ENCODE data around the gene ZFP69. TPM values are rescaled to one million over a fixed set of nuclear protein-coding genes. Genes with fewer than 3 reads are reported as not detected.

The ZFP69 gene
- total RNA-seq, 4 donors from 2014 or later = 1.7 to 3.4 (median 2.5) TPM

GRCh38 chr1:40477678-40478053 is 576 bp downstream of the ZFP69 start:
- TF ChIP-seq CTCF (IDR thresholded peaks at IDR 0.05; ENCODE audit: low read depth) = no peak

- TF ChIP-seq CTCF (IDR thresholded peaks at IDR 0.05; ENCODE audit: low read depth) = no peak
Observed at GRCh38 chr1:40478276-40478675, 1.2 kb downstream of the ZFP69 start.

- TF ChIP-seq CTCF (IDR thresholded peaks at IDR 0.05; ENCODE audit: low read depth) = no peak
Observed at GRCh38 chr1:40479156-40479555, 2.1 kb downstream of the ZFP69 start.

GRCh38 chr1:40495315-40495903 is 18.3 kb downstream of the ZFP69 start:
- no peak for TF ChIP-seq CTCF (IDR thresholded peaks at IDR 0.05; ENCODE audit: low read depth)

GRCh38 chr1:40507973-40508372 is 30.9 kb downstream of the ZFP69 start:
- no peak for TF ChIP-seq CTCF (IDR thresholded peaks at IDR 0.05; ENCODE audit: low read depth)

GRCh38 chr1:40508375-40509341 is 31.6 kb downstream of the ZFP69 start, which contains the start of gene EXO5:
EXO5 (plus strand) TSS chr1:40508767; CDS start chr1:40514545, 5,778 bp downstream.
- no peak for TF ChIP-seq CTCF (IDR thresholded peaks at IDR 0.05; ENCODE audit: low read depth)

GRCh38 chr1:40519517-40519916 is 42.4 kb downstream of the ZFP69 start:
- no peak for TF ChIP-seq CTCF (IDR thresholded peaks at IDR 0.05; ENCODE audit: low read depth)

All from subcutaneous adipose tissue (tissue), 4 donors.